Thyroid gland (tissue), 4 donors: ENCODE measurements around the gene ACTR5.

Experiments
- CTCF ChIP-seq, 6 experiments: fragments of 200-600 bp in 3 of 6; fragments of 450-650 bp in 3 of 6; sonication (generic) in 3 of 6; IDR thresholded peaks; one replicate each; pipeline ENCODE4 v1.5.1; 2016 to 2019; ENCODE audit warnings: antibody characterized with exemption in 6 of 6, mild to moderate bottlenecking in 2 of 6, inconsistent platforms in 1 of 6, moderate library complexity in 1 of 6
- POLR2A ChIP-seq, 2 donors: fragments of 450-650 bp; IDR thresholded peaks; one replicate each; pipeline ENCODE4 v1.6.1; 2017; ENCODE audit warnings: antibody characterized with exemption in 2 of 2, mild to moderate bottlenecking in 2 of 2, moderate library complexity in 1 of 2

- TF ChIP-seq CTCF (IDR thresholded peaks at IDR 0.05) (no peak), POLR2A (IDR thresholded peaks at IDR 0.05) (no peak)
These were observed 47.3 kb upstream of the ACTR5 start for GRCh38 chr20:38700926-38701325.
